ENCODE results near the gene ENKD1.

Gene ENKD1

DNA sequence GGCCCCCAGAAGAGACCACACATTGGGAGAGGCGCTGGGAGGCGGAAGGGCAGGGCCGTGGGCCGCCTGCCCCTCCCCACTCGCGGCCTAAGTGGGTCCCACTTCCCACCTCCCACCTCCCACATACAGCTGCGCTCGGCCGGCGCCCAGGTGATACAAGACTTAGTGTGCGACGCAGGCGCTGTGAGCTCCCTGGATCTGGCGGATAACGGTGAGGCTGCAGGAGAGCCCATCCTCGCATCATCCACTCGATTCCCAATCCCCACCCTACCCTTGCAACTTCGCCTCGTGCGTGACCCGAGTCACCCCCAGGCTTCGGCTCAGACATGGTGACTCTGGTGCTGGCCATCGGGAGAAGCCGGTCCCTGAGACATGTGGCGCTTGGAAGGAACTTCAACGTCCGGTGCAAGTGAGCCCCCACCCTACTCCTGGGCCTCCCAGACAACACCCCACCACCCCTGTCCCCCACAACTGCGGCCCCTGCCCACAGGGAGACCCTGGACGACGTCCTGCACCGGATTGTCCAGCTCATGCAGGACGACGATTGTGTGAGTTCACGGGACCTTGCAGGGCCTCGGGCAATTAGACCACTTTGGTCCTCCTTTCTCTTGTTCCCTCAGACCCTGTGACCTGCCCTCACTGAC is 17.7 kb downstream of the ENKD1 start:
- no peak for DNase-seq

DNA sequence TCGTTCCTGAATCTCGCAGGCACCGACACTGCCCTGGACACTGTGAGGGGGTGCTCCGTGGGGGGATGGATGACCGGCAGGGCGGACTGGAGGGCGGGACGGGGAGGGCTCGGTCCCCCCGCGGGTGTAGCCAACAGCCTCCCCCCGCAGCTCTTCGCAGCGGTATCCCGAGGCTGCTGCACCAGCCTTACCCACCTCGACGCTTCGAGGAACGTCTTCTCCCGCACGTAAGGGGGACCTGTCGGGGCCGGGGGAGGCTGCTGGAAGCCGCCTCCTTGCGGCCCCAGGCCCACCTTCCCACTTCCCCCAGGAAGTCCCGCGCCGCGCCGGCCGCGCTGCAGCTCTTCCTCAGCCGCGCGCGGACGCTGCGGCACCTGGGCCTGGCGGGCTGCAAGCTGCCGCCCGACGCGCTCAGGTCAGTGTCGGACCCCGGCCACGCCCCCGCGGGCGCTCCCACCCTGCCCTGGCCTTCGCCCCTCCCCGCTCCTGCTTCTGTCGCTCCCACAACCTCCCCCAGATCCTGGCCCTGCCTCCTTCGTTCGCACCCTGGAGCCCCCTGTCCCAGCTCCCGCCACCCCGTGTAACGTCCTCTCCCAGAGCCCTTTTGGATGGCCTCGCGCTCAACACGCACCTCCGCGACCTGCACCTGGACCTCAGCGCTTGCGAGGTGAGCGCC is 18.3 kb downstream of the ENKD1 start:
- DNase-seq: no peak

DNA sequence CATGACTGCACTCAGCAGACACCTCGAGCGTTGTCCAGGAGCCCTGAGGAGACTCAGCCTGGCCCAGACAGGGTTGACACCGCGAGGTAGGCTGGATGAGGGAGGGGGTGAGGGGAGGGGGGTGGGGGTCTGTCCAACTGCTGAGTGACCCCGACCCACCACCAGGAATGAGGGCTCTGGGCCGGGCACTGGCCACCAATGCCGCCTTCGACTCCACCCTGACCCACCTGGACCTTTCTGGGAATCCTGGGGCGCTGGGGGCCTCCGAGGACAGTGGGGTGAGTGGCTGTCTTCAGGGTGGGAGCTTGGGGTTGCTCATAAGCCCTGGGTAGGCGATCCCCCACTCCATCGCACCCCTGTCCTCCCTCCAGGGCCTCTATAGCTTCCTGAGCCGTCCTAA is 18.9 kb downstream of the ENKD1 start:
- DNase-seq: no peak

DNA sequence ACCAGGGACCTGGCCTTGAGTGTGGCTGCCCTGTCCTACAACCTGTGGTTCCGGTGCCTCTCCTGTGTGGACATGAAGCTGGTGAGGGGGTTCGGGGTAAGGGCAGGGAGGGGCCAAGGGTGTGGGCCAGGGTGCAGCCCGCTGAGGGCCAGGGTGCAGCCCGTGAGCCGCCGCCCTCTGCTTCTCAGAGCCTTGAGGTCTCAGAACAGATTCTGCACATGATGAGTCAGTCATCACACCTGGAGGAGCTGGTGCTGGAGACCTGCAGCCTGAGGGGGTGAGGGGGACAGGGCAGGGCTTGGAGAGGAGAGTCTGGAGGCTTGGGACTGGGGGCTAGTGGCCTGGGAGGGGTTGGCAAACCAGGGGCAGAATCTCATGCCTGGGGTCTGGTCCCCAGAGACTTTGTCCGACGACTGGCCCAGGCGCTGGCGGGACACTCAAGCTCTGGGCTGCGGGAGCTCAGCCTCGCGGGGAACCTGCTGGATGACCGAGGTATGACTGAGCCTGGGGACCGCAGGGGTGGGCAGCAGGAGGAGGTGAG is 19.4 kb downstream of the ENKD1 start:
- no peak for DNase-seq

DNA sequence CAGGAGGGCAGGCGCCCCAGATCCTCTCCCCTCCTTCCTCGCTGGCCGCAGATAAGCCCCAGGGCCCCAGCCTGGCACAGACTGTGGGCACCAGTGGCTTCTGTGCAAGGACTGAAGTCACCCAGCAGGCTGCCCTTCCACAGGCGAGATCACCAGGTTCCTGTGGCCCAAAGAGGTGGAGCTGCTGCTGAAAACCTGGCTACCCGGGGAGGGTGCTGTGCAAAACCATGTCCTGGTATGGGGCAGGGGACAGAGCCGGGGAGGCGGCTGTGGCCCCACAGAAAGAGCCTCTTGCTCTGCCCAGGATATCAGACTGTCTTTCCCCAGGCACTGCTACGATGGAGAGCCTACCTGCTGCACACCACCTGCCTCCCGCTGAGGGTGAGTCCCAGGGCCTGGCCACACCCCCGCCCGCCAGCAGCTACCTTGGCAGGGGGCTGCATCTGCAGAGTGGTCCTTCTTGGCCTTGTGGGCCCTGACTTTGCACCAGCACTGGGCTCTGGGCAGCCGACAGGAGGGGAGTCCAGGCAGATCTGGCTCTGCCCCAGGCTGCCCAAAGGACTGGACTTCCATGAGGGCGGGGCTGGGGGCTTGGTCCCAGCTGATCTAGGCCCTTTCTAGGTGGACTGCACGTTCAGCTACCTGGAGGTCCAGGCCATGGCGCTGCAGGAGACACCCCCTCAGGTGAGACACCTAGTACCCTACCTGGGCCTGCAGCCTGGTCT is 21.0 kb downstream of the ENKD1 start:
- no peak for DNase-seq

DNA sequence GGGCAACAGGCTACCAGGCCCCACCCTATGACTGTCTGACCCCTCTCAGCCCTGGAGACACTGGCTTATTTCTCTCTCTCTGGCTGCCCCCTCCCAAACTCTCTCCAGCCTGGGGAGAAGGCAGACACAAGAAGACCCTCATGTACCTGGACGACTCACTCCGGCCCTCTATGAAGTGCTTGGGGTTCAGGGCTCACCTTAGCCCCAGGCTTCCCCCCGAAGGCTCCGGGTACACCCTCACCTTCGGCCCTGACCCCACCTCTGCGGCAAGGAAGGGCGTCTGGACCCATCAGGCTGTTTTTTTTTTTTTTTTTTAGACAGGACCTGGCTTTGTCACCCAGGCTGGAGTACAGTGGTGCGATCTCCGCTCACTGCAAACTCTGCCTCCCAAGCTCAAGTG is 22.5 kb downstream of the ENKD1 start:
- no peak for DNase-seq

DNA sequence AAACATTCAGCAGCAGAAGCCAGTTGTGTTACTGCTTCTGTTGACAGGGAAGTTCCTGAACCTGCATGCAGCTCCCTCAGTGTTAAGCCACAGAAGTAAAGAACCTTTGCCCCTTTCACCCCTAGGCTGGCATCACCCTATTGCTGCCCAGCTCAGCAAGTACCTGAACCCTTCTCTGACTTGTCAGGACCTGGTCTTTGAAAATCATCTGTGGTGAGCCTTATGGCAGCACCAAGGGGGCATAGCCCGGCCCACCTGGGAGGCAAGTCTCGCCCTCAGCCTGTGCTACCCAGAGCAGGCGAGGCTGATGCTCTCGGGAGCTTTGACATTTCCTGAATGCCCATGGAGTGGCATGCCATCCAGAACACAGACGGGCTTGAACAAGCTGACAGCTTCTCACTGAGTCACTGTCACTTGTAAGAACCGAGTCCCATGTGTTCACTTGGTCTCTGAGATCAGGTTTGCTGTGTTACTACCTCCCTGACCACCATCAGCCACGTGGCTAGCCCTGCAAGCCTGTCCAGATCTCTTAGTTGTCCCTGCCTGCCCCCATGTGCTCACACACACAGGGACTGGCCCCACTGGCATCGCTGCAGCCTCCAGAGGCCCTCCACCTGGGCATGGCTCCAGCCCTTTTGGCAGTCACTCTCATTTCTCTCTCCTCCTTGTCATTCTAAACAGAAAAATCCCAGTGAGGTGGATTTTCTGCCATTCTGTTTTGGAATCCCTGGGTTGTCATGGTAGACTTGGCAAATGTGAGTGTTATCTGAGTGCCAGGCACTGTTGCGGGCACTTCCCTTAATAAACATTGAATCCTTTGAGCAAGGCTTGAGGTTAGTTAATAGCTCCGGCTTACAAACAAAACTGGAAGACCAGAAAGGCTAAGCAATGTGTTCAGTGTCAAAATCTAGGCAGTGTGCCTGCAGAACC is 24.5 kb downstream of the ENKD1 start:
- no peak for DNase-seq

DNA sequence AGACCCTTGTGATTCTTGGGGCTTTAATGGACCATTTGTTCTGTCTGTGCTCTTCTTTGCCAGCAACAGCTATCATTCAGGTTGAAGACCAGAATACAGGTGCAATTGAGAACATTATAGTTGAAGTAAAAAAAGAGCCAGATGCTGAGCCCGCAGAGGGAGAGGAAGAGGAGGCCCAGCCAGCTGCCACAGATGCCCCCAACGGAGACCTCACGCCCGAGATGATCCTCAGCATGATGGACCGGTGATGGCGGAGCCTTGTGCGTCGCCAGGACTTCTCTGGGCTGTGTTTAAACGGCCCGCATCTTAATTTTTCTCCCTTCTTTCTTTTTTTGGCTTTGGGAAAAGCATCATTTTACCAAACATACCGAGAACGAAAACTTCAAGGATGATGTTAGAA is 28.9 kb downstream of the ENKD1 start:
- no peak for DNase-seq

DNA sequence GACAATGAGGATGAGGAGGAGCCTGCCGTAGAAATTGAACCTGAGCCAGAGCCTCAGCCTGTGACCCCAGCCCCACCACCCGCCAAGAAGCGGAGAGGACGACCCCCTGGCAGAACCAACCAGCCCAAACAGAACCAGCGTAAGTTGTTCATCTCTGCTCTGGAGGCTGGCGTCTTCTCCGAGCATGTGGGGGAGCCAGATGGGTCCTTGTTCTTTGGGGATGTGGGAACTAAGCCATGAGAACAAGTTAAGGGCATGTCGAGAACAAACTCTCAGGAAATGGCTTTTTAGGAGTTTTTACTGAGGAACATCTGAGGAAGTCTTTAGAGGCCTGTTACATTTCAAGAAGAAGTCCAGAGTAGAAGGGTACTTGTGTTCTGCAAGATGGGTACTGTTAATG is 29.8 kb downstream of the ENKD1 start:
- DNase-seq: no peak

DNA sequence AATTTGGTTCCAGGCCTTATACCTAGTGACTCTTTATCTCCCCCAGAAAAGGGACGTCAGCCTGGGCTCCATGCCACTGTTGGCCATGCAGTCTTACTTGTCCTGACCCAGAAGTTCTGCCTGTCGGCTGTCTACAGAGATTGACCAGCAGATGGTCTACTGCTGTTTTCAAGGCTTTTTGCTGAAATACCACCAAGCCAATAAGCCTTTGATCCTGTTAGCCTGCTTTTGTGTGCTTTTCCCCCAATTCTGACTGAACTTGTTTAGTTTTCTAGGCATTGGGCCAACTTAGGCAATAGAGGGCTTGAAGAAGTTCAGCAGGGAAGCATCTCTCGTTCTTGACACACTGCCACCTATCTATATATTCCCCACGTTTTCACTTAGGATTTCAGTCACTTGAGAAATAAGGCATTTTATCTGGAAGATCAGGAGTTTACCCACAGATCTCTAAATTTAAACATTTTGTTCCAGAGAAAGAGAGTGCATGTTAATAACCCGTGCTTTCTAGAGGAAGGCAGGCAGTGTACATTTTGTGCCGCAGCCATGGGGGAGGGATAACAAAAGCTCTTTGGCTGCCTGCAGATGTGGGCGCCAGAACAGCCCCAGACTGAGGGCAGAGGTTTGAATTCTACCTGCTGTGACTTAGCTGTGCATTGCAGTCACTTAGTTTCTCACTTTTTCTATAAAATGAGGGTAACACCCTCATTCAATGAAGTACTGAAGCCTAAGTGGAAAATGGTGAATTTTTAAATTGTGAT is 34.0 kb downstream of the ENKD1 start:
- no peak for DNase-seq

DNA sequence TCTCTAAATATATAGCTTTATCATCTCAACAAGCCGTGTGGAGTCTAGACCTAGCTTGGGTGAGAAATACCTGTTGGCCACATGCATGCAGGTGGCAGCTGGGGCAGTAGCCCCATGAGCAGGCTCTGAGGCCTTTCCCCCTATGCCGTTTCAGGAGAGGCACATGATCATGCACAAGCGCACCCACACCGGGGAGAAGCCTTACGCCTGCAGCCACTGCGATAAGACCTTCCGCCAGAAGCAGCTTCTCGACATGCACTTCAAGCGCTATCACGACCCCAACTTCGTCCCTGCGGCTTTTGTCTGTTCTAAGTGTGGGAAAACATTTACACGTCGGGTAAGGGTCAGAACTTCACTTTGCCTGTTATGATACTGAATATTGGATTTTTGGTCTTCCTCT is 38.3 kb downstream of the ENKD1 start:
- no peak for DNase-seq

DNA sequence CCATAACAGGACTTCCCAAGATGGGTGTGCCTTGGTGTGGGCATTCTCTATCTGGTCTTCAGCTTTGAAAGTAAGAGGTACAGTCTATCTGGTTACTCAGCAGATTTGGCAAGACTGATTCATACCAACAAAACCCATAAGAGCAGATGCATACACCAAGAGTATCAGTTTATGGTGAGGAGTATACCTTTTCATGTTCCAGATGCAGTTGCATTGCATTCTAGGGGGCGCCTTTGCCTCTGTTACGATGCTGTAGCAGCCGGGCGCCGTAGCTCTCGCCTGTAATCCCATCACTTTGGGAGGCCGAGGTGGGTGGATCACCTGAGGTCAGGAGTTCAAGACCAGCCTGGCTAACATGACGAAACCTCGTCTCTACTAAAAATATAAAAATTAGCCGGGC is 52.7 kb downstream of the ENKD1 start:
- DNase-seq: no peak

Measured in NCI-H2171 (cell line).